Thymus (tissue), 11 donors: ENCODE results near the gene CAPN15. TPM values are rescaled to one million over a fixed set of nuclear protein-coding genes. Genes with fewer than 3 reads are reported as not detected.

ENCODE experiments used
- DNase-seq, 9 donors: peaks; one replicate each; pipeline ENCODE4 v3.0.0-alpha.2; 2013; ENCODE audit warnings: low spot score in 9 of 9, low read depth in 6 of 9, missing footprints in 1 of 9
- H3K27ac ChIP-seq, 2 donors: one replicate each; pipeline ENCODE4 v1.5.1; 2013; ENCODE audit warnings: control low read depth in 1 of 2, low read depth in 1 of 2, low read length in 1 of 2, mild to moderate bottlenecking in 1 of 2, moderate library complexity in 1 of 2
- H3K27me3 ChIP-seq, 2 donors: one replicate each; pipeline ENCODE4 v1.5.1; 2013; ENCODE audit warnings: low read length in 1 of 2; ENCODE audit not compliant: control insufficient read depth in 2 of 2, insufficient read depth in 1 of 2
- H3K36me3 ChIP-seq, 2 donors: one replicate each; pipeline ENCODE4 v1.5.1; 2013; ENCODE audit warnings: low read length in 1 of 2, mild to moderate bottlenecking in 1 of 2, moderate library complexity in 1 of 2; ENCODE audit not compliant: control insufficient read depth in 2 of 2, insufficient read depth in 2 of 2
- H3K4me1 ChIP-seq, 2 donors: one replicate each; pipeline ENCODE4 v1.5.1; 2013; ENCODE audit warnings: low read length in 2 of 2; ENCODE audit not compliant: control insufficient read depth in 2 of 2, insufficient read depth in 2 of 2
- H3K4me3 ChIP-seq, 2 donors: one replicate each; pipeline ENCODE4 v1.5.1; 2013; ENCODE audit warnings: low read length in 2 of 2, control low read depth in 1 of 2, mild to moderate bottlenecking in 1 of 2
- H3K9me3 ChIP-seq, 2 donors: one replicate each; pipeline ENCODE4 v1.5.1; 2013; ENCODE audit warnings: low read length in 1 of 2, mild to moderate bottlenecking in 1 of 2; ENCODE audit not compliant: control insufficient read depth in 2 of 2, insufficient read depth in 1 of 2
- WGBS: extraction: QIAGEN DNeasy Blood & Tissue Kit; methylation state at CpG from one replicate; pipeline ENCODE4 v1.1.7; 2013; 5-methylcytosine and 5-hydroxymethylcytosine counted together
- polyA plus RNA-seq: library from polyadenylated mRNA; stranded (reverse); fragments of 200-250 nt; gene quantifications from one replicate; pipeline ENCODE4 v1.2.3, GENCODE V29; 2013
- total RNA-seq: library from RNA; stranded (reverse); fragments of 120-200 nt; gene quantifications from one replicate; pipeline ENCODE4 v1.2.4, GENCODE V29; 2013
- donor health status: healthy.

Gene CAPN15
- total and polyA plus RNA-seq, 2 donors, result 16.8 to 40.4 TPM

- Histone ChIP-seq H3K4me1 (peaks cover 16 to 33% of the 10 kb centered on the region in 2 donors), H3K9me3 (no peaks in the 10 kb centered on the region), H3K27me3 (no peaks in the 10 kb centered on the region), H3K4me3 (peak overlapping the region; percentile 64 to 87), H3K36me3 (no peaks in the 10 kb centered on the region), H3K27ac (peak overlapping the region in 1 of 2 donors; percentile 7)
- DNase-seq, result peak in 3 of 9 donors; percentile 6 to 37 (median 14)
- 6% methylated on average over 55 of the region's 55 CpGs for WGBS
Observed at GRCh38 chr16:528111-529011, 849 bp downstream of the CAPN15 start.

GRCh38 chr16:529012-529575 is 1.6 kb downstream of the CAPN15 start:
- WGBS, result 63% methylated on average over 12 of the region's 12 CpGs
- Histone ChIP-seq H3K9me3 (no peaks in the 10 kb centered on the region), H3K27me3 (no peaks in the 10 kb centered on the region), H3K4me3 (peak overlapping the region; percentile 64 to 87), H3K27ac (no peak overlapping the region), H3K36me3 (no peaks in the 10 kb centered on the region), H3K4me1 (peaks cover 16 to 33% of the 10 kb centered on the region in 2 donors)
- DNase-seq, result peak in 2 of 9 donors; percentile 28 to 30

GRCh38 chr16:530111-530817 is 2.8 kb downstream of the CAPN15 start:
- H3K36me3 ChIP-seq, result peaks cover 0 to 3% of the 10 kb centered on the region in 2 donors
- no peak overlapping the region for H3K4me3 ChIP-seq
- no peaks in the 10 kb centered on the region for H3K9me3 ChIP-seq
- 96% methylated on average over 23 of the region's 23 CpGs for WGBS
- peaks cover 14 to 31% of the 10 kb centered on the region in 2 donors for H3K4me1 ChIP-seq
- no peak overlapping the region for H3K27ac ChIP-seq
- DNase-seq, result no peak
- H3K27me3 ChIP-seq, result no peaks in the 10 kb centered on the region

GRCh38 chr16:531494-532125 is 4.1 kb downstream of the CAPN15 start:
- H3K4me3 ChIP-seq, result no peak overlapping the region
- DNase-seq, result no peak
- no peak overlapping the region for H3K27ac ChIP-seq
- no peaks in the 10 kb centered on the region for H3K9me3 ChIP-seq
- H3K27me3 ChIP-seq, result no peaks in the 10 kb centered on the region
- H3K4me1 ChIP-seq, result peaks cover 9 to 17% of the 10 kb centered on the region in 2 donors
- H3K36me3 ChIP-seq, result peaks cover under 1 to 9% of the 10 kb centered on the region in 2 donors
- 93% methylated on average over 16 of the region's 16 CpGs for WGBS

GRCh38 chr16:533391-534123 is 6.0 kb downstream of the CAPN15 start:
- H3K4me3 ChIP-seq, result no peak overlapping the region
- no peak overlapping the region for H3K27ac ChIP-seq
- no peaks in the 10 kb centered on the region for H3K9me3 ChIP-seq
- DNase-seq, result no peak
- H3K4me1 ChIP-seq, result peaks cover 5 to 14% of the 10 kb centered on the region in 2 donors
- H3K36me3 ChIP-seq, result peaks cover 9 to 27% of the 10 kb centered on the region in 2 donors
- H3K27me3 ChIP-seq, result no peaks in the 10 kb centered on the region
- 97% methylated on average over 30 of the region's 30 CpGs for WGBS

GRCh38 chr16:534135-534534 is 6.6 kb downstream of the CAPN15 start:
- no peak for DNase-seq
- peaks cover 9 to 28% of the 10 kb centered on the region in 2 donors for H3K36me3 ChIP-seq
- H3K4me1 ChIP-seq, result peaks cover 5 to 8% of the 10 kb centered on the region in 2 donors
- no peaks in the 10 kb centered on the region for H3K9me3 ChIP-seq
- no peak overlapping the region for H3K27ac ChIP-seq
- 96% methylated on average over 21 of the region's 21 CpGs for WGBS
- H3K27me3 ChIP-seq, result no peaks in the 10 kb centered on the region
- H3K4me3 ChIP-seq, result no peak overlapping the region

GRCh38 chr16:534856-535445 is 7.4 kb downstream of the CAPN15 start:
- peaks cover 0 to under 1% of the 10 kb centered on the region in 2 donors for H3K4me1 ChIP-seq
- DNase-seq, result no peak
- peaks cover 9 to 29% of the 10 kb centered on the region in 2 donors for H3K36me3 ChIP-seq
- H3K27me3 ChIP-seq, result no peaks in the 10 kb centered on the region
- no peak overlapping the region for H3K4me3 ChIP-seq
- no peaks in the 10 kb centered on the region for H3K9me3 ChIP-seq
- 97% methylated on average over 27 of the region's 27 CpGs for WGBS
- no peak overlapping the region for H3K27ac ChIP-seq
